HepG2 (cell line): ENCODE results near the gene GDF7. TPM values are rescaled to one million over a fixed set of nuclear protein-coding genes. Genes with fewer than 3 reads are reported as not detected.
A peak's percentile ranks its signal among the peaks of the same experiment; 100 is the strongest.

Source experiments
- FOXK1 ChIP-seq: sonication (generic); formaldehyde crosslinking; IDR thresholded peaks from 2 replicates; pipeline ENCODE4 v1.4.0; 2020; ENCODE audit warnings: low read depth, missing genetic modification reagents, borderline replicate concordance
- HDAC2 ChIP-seq: sonication (generic); formaldehyde crosslinking; IDR thresholded peaks from 2 replicates; pipeline ENCODE4 v1.4.0; 2020; ENCODE audit warnings: missing genetic modification reagents
- KAT7 ChIP-seq: IDR thresholded peaks from 2 replicates; pipeline ENCODE4 v1.6.1; 2018; ENCODE audit warnings: borderline replicate concordance, missing compliant biosample characterization
- MEIS2 ChIP-seq: sonication (generic); formaldehyde crosslinking; IDR thresholded peaks from 2 replicates; pipeline ENCODE4 v1.9.0; 2021; ENCODE audit warnings: mild to moderate bottlenecking, missing genetic modification reagents
- MTA3 ChIP-seq: sonication (generic); formaldehyde crosslinking; IDR thresholded peaks from 2 replicates; pipeline ENCODE4 v1.4.0; 2020; ENCODE audit warnings: missing genetic modification reagents
- NR2F6 ChIP-seq, 2 experiments: IDR thresholded peaks; 2 replicates each; pipeline ENCODE4 v1.6.1; 2016; ENCODE audit warnings: antibody characterized with exemption in 1 of 2, mild to moderate bottlenecking in 1 of 2
- PLRG1 ChIP-seq: fragments of 450-650 bp; conservative IDR thresholded peaks from 2 replicates; pipeline ENCODE4 v1.6.1; 2016
- REXO4 ChIP-seq: sonication (generic); formaldehyde crosslinking; IDR thresholded peaks from 2 replicates; pipeline ENCODE4 v1.8.0; 2022; ENCODE audit warnings: missing genetic modification reagents, mild to moderate bottlenecking, borderline replicate concordance
- SKIL ChIP-seq: sonication (generic); formaldehyde crosslinking; IDR thresholded peaks from 2 replicates; pipeline ENCODE4 v1.8.0; 2022; ENCODE audit warnings: missing genetic modification reagents, mild to moderate bottlenecking, moderate library complexity, borderline replicate concordance
- SMARCE1 ChIP-seq: fragments of 450-650 bp; IDR thresholded peaks from 2 replicates; pipeline ENCODE4 v1.6.1; 2017; ENCODE audit warnings: borderline replicate concordance
- SNRNP70 ChIP-seq: fragments of 200-400 bp; formaldehyde crosslinking; IDR thresholded peaks from 2 replicates; pipeline ENCODE4 v1.6.1; 2017; ENCODE audit warnings: mild to moderate bottlenecking, low read depth, low read length, moderate library complexity
- SOX6 ChIP-seq, 2 experiments: fragments of 450-650 bp in 1 of 2; sonication (generic) in 1 of 2; formaldehyde crosslinking in 1 of 2; IDR thresholded peaks; 2 replicates each; pipeline versions ENCODE4 v1.4.0 to v1.6.1; 2017 to 2020; ENCODE audit warnings: antibody characterized with exemption in 1 of 2, mild to moderate bottlenecking in 1 of 2, missing genetic modification reagents in 1 of 2
- STAT6 ChIP-seq: sonication (generic); formaldehyde crosslinking; IDR thresholded peaks from 2 replicates; pipeline ENCODE4 v1.4.0; 2020; ENCODE audit warnings: missing genetic modification reagents, mild to moderate bottlenecking, borderline replicate concordance
- THAP11 ChIP-seq: IDR thresholded peaks from 2 replicates; pipeline ENCODE4 v1.6.1; 2016; ENCODE audit warnings: missing biosample characterization, missing genetic modification reagents
- XRCC5 ChIP-seq: fragments of 200-400 bp; formaldehyde crosslinking; optimal IDR thresholded peaks from 2 replicates; pipeline ENCODE3; 2017; ENCODE audit warnings: mild to moderate bottlenecking, low read length
- ZBED4 ChIP-seq: sonication (generic); formaldehyde crosslinking; IDR thresholded peaks from 2 replicates; pipeline ENCODE4 v1.4.0; 2020; ENCODE audit warnings: missing genetic modification reagents, borderline replicate concordance
- ZNF205 ChIP-seq: IDR thresholded peaks from 2 replicates; pipeline ENCODE4 v1.6.1; 2018; ENCODE audit warnings: missing biosample characterization, missing genetic modification reagents
- ZNF441 ChIP-seq: sonication (generic); formaldehyde crosslinking; IDR thresholded peaks from 2 replicates; pipeline ENCODE4 v1.7.0; 2021; ENCODE audit warnings: missing genetic modification reagents, borderline replicate concordance
- ZNF740 ChIP-seq: sonication (generic); formaldehyde crosslinking; IDR thresholded peaks from 2 replicates; pipeline ENCODE4 v1.4.0; 2020; ENCODE audit warnings: missing genetic modification reagents
- polyA plus RNA-seq, 8 experiments: library from polyadenylated mRNA; depleted of rRNA in 3 of 8; stranded (reverse) in 7 of 8; unstranded in 1 of 8; fragments of >200 nt; fragmentation: Illumina TruSeq in 4 of 8; extraction: Trizol in 4 of 8; gene quantifications; 2 replicates each; pipeline versions ENCODE4 v1.2.1 to v1.2.3, GENCODE V29; 2011 to 2016; ENCODE audit warnings: low read depth in 4 of 8, missing spikeins in 1 of 8, mixed read lengths in 1 of 8; ENCODE audit not compliant: insufficient read depth in 1 of 8
- total RNA-seq, 5 experiments: library from RNA; depleted of rRNA; stranded (reverse); fragments of >200 nt; fragmentation: Illumina TruSeq; extraction: Trizol; gene quantifications; 2 replicates each; pipeline ENCODE4 v1.2.3, GENCODE V29; 2016; ENCODE audit warnings: low read depth in 1 of 5

The GDF7 gene
- total and polyA plus RNA-seq, 2 of the 13 experiments (the other 11 are each of a cell fraction or from before 2014, with no cell fraction given) = 1.6 to 15.0 TPM

- peak; percentile 48; the same call in 1 of the 2 replicates for TF ChIP-seq SKIL (CRISPR knock-in tag)
- peak; percentile 71; the same call in 1 of the 2 replicates for TF ChIP-seq ZNF205 (CRISPR knock-in tag)
- TF ChIP-seq XRCC5 = peak; percentile 98
- TF ChIP-seq STAT6 = 0 out of 2 replicates have a peak, but pooled peaks have one; percentile 71
- peak; percentile 6; the same call in 1 of the 2 replicates for TF ChIP-seq ZNF441 (CRISPR knock-in tag)
- peak; percentile 67 for TF ChIP-seq NR2F6 (IDR thresholded peaks at IDR 0.05)
- TF ChIP-seq NR2F6 (CRISPR knock-in tag; IDR thresholded peaks at IDR 0.05) = peak; percentile 82; the same call in 1 of the 2 replicates
- TF ChIP-seq SOX6 (IDR thresholded peaks at IDR 0.05) = no peak
- peak; percentile 89 for TF ChIP-seq SOX6 (CRISPR knock-in tag; IDR thresholded peaks at IDR 0.05)
- TF ChIP-seq SMARCE1 = no peak
- peak; percentile 63 for TF ChIP-seq ZNF740 (CRISPR knock-in tag)
- peak; percentile 92 for TF ChIP-seq KAT7 (CRISPR knock-in tag)
- TF ChIP-seq SNRNP70 = no peak
- TF ChIP-seq HDAC2 (CRISPR knock-in tag) = peak; percentile 94; the same call in 1 of the 2 replicates
- peak; percentile 85; the same call in 1 of the 2 replicates for TF ChIP-seq ZBED4 (CRISPR knock-in tag)
- peak; percentile 57; the same call in 1 of the 2 replicates for TF ChIP-seq REXO4
- no peak for TF ChIP-seq PLRG1
- no peak for TF ChIP-seq MTA3 (CRISPR knock-in tag)
- 0 out of 2 replicates have a peak, but pooled peaks have one; percentile 60 for TF ChIP-seq MEIS2 (CRISPR knock-in tag)
- peak; percentile 84 for TF ChIP-seq THAP11 (CRISPR knock-in tag)
- TF ChIP-seq FOXK1 (CRISPR knock-in tag) = peak; percentile 87; the same call in 1 of the 2 replicates
Observed at GRCh38 chr2:20676353-20677215, 9.6 kb downstream of the GDF7 start (continued).
